ENCODE data around the gene TOR1A. TPM values are rescaled to one million over a fixed set of nuclear protein-coding genes. Genes with fewer than 3 reads are reported as not detected.

Gene TOR1A
- polyA plus RNA-seq, 1 experiment, result 78.8 TPM

Small RNA genes lying within 50 kb of the gene (small RNA-seq; reads per million reads assigned to genes)
- not detected for gene MIR6855 (ENCODE audit: insufficient read length, low read depth, low replicate concordance)

Other genes starting within 250 kb of the TOR1A start
- 0.20 and 0.21 TPM in 2 replicates for gene C9orf50, start 203.0 kb downstream of the TOR1A start, polyA plus RNA-seq (2011; rRNA removed)
- 77.1 and 96.3 TPM in 2 replicates for gene NTMT1, start 198.0 kb downstream of the TOR1A start, polyA plus RNA-seq (2011; rRNA removed)
- 13.1 and 23.2 TPM in 2 replicates for gene ASB6, start 182.0 kb downstream of the TOR1A start, polyA plus RNA-seq (2011; rRNA removed)
- gene PRRX2, start 158.5 kb downstream of the TOR1A start, polyA plus RNA-seq (2011; rRNA removed), result 20.4 and 37.4 TPM in 2 replicates
- gene PTGES, start 71.1 kb downstream of the TOR1A start, polyA plus RNA-seq (2011; rRNA removed), result 10.5 and 16.4 TPM in 2 replicates
- 26.8 and 31.4 TPM in 2 replicates for gene TOR1B, start 21.0 kb downstream of the TOR1A start, polyA plus RNA-seq (2011; rRNA removed)
- 26.1 and 41.9 TPM in 2 replicates for gene C9orf78, start 11.1 kb upstream of the TOR1A start, polyA plus RNA-seq (2011; rRNA removed)
- 10.5 and 19.0 TPM in 2 replicates for gene USP20, start 11.3 kb upstream of the TOR1A start, polyA plus RNA-seq (2011; rRNA removed)
- gene FNBP1, start 219.1 kb upstream of the TOR1A start, polyA plus RNA-seq (2011; rRNA removed), result 7.8 and 15.0 TPM in 2 replicates
- gene GPR107, start 229.8 kb upstream of the TOR1A start, polyA plus RNA-seq (2011; rRNA removed), result 32.5 and 36.4 TPM in 2 replicates

Measured in BJ (cell line).